NOMO-1 treated with DMSO at 0.1 percent for 48 hours (cell line): ENCODE measurements around the gene FAM219A.
"Not testable (repeated sequence)": the region's sequence is repeated elsewhere in the genome, so short reads cannot be mapped to it uniquely, and the experiment has no call there.

Experiments used
- DNase-seq: peaks from one replicate; lab custom pipeline; 2025; ENCODE audit not compliant: unreplicated experiment; lab: John Stamatoyannopoulos, UW

The FAM219A gene

DNA sequence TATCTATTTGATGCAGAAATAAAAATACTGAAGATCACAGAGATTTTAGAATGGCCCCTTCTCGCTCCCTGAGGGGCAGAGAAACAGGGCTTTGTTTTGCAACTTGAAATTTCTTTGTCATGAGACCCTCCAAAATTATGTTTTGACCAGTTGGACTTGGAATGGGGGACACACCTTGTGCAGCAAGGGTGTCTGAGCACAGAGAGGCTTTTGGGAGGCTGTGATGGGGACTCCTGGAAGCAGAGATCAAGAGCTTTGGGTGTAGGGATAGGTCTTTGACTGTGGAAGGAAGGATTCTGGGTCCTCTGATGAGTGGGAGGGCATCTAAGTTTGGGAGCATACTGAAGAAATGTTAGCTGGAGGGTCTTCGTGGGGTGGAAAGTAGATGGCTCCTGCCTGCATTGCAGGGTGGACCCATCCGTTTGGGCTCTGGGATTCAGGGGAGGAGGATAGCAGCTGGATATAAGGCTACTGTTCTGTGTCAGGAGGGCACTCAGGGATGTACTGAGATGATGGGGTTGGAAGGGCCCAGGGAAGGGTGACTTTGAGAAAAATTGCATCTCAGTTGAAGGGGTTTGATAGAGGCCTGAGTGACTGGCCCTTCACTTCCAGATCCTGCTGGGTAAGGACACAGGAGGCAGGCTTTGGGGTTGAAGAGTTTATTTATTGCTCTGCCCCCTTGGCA is 79.9 kb downstream of the FAM219A start:
- no peak for DNase-seq

DNA sequence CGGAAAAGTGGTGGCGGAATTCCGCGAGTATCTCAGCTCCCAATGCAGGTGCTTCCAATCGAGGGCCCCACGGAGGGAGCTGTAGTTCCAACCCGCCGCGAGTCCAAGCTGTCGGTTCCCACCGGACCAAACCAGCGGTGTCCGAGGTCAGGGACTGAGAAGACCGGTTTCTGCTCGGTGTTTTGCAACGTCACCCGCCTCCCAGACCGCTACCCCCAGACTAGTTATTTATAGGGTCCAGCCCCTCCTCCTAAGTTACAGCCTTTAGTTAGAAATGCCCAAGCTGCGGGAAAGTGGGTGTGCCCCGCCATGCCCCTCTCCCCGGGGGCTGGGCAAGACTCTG is 81.0 kb downstream of the FAM219A start:
- DNase-seq: peak; percentile 41

DNA sequence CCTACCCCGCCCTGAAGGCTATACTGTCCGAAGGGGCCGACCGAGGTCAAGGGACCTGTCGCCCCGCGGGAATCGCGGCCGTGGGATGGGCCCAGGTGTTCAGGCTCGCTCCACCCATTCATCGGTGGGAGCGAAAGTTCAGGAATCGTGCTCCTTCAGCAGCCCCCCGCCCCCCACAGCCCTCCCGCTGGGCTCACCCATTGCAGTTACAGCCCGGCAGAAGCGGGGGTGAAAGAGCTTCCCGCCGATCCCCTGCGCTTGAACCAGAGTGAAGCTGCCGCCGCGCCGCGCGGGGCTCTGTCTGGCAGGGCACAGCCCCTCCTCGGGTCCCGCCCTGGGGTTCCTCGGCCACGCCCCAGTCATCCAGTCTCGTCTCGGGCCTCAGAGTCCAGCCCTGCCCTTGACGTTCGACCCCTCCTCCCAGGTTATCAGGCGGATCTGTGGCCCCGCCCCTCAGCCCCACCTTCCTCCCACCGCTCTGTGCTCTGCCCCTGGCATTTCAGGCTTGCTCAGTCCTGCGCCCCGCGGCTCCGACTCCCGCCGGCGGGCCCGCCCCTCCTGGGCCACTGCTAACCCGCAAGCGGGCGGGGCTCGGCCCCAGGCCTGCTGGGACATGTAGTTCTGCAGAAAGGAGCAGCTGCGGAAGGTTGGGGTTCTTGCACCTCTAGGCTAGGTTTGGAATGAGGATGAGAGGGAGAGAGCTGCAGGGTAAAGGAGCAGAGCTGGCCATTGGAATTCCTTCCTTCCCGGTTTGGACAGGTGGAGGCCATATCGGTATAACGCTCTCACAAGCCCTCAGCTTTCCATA is 81.6 kb downstream of the FAM219A start, which contains the start of gene MYORG:
MYORG (minus strand) TSS at position 303 of the 808 bp plus-strand sequence. CDS start 3,955 bp downstream, outside the sequence.
- peak; percentile 100 for DNase-seq

DNA sequence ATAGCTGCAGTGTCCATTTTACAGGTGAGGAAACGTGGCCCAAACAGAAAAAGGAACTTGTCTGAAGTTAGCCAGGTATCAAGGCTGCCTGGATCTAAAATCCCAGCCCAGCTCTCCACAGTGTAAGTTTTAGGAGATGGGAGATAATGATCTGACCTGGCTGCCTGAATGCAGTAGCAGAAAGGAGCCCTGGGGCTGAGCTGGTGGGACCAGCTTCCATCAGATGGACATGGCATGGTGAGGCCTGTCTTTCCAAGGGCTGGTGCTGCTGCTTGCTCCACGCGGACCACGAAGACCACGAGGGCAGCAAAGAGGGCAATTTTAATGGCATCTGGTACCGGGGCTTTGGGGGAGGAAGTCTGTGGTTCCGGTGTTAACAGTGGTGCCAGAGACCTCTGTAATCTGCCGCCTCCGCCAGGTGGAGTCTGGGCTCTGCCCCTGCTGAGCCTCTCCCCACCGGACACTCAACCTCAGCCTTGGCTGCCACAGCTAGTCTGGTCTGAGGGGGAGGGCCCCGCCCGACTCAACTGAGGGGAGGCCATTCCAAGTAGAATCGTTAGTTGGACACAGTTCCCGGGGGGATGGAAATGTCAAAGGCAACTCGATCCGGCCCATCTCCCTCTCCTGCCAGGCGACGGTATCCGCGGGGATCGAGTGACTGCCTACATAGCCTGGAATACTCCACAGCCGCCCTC is 82.3 kb downstream of the FAM219A start:
- no peak for DNase-seq

DNA sequence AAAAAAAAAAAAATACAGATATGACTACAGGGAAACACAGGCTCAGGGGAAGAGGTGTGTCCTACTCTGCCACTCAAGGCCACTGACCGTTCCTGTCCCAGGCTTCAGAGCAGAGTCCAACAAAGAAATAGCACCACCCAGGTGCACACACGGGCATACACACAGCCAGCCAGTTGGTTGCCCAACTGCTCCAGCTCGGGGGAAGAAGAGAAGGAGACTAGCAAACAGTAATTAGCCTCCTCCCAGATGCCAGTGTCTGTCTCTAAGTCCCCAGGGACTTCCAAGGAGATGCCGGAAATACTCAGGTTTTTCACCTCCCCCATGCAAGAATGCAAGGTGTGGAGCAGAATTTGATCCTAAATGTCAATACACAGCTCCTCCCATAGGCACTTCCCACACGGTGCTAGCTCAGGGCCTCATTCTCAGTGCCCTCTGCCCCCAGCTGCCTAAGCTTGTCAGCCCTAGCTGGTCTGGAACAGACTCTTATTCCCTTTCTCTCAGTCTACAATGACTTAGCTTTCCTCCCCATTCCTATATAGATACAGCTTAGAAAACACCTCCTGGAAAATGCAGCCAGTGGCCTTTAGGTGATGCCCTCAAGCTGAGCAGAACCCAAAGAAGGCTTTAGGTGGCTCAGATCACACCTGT is 83.3 kb downstream of the FAM219A start:
- no peak for DNase-seq

DNA sequence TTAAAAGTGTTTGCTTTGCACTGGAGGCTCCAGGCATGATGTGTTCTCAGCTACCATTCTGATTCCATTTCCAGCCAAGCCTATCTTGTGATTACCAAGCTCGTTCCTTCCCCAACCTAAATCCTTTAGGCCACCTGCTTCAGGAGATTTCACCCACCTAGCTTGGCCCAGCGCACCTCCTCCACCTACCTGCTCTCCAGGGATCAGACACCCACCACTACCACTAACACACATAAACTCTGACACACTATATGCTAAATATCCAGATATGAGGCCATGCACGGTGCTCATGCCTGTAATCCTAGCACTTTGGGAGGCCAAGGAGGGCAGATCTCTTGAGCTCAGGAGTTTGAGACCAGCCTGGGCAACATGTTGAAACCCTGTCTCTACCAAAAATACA is 84.0 kb downstream of the FAM219A start:
- DNase-seq: no peak

DNA sequence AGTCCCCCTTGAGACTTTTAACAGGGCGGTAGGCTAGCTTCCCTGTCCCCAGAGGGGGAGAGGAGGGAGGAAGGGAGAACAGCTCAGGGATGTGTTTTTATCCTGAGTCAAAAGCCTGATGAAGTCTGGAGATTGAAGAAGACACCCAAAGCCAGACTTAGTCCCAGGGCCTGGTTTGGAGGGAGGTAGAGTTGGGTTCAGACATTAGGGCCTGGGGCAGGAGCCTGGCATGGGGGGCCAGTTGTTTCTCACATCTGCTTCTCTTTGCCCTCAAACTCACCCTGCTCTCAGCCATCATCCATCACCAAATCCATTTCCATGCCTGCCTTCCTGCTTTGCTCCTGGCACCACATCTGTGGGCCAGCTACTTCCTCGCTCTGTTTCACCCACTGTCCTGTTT is 84.6 kb downstream of the FAM219A start:
- no peak for DNase-seq

DNA sequence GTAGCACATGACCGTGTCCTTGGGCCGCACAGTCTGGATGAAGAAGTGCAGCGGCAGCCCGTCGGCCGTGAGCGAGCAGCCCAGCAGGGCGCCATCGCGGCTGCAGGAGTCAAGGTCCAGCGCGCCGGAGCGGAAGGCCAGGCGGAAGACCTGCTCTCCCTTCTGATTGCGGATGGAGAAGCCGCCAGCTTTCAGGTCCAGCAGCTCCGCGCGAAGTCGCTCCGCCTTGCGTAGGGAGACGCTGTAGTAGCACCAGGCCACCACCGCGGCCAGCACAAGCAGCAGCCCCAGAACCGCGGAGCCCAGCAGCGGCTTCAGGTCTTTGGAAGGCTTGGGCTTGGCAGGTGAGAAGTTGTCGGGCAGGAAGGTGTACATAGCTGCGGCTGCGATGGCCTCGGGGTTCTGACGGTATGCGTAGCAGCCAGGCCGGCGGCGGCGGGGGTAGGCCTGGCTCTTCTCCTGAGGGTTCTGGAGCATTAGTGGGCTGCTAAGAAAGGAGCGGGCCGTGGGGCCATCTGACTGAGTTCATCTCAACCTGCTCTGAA is 85.8 kb downstream of the FAM219A start:
- DNase-seq: no peak

DNA sequence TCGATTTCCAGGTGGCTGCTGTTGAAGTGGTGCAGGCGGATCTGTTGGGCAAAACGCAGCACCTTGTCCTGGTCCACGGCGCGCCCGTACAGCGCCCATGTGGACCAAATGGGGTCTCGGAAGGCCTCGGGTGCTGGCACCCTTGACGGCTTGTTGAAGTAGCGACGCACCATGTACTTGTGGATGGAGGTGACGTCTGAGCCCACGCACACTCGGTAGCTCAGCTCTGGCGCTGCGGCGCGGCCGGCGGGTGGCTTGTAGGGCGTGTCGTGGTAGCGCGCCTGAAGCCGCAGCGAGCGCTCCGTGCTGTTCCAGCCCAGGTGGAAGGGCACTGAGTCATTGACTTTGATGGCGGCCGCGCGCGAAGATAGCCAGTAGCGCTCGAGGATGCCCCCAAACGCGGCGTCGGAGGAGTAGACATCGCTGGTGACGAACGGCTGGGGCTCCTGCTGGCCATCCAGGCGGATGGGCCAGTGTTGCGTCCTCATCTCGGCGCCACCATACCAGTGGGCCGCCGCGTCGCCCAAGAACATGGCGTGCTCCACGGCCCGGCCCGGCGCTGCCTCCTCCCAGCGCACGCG is 86.4 kb downstream of the FAM219A start:
- DNase-seq: no peak

DNA sequence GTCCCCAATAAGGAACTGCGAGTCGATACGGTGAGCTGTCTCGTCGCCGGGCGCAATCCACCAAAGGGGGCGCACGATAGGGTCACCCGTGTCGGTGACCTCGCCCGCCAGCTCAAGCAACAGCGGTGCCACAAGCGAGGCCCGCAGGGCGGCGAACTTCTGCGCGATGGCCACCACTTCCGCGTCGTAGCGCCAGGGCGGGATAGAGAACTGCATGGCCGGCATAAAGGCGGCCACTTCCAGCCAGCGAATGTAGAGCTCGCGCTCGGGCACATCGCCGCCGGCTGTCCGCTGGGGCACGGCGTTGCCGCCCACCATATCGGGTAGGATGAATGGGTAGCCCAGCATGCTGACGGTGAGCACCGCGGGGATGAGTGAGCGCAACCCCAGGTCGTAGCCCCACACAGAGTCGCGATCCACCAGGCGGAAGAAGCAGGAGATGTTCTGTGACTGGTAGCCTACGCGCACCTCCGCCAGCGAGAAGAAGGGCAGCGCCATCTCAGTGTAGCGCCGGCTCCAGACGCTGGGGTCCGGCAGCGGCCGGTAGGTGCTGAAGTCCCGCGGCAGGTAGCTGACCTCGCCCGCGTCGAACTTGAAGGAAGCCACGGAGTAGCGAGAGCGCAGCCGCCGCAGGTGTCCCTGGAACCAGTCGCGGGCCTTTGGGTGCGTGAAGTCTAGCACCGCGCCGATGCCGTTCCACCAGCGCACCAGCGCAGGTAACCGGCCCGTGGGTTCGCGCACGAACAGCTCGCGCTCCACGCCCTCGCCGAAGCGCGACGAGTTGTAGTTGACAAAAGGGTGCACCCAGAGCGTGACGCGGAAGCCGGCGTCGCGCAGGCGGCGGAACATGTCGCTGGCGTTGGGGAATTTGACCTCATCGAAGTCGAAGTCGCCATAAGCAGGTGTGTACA is 87.1 kb downstream of the FAM219A start:
- no peak for DNase-seq

DNA sequence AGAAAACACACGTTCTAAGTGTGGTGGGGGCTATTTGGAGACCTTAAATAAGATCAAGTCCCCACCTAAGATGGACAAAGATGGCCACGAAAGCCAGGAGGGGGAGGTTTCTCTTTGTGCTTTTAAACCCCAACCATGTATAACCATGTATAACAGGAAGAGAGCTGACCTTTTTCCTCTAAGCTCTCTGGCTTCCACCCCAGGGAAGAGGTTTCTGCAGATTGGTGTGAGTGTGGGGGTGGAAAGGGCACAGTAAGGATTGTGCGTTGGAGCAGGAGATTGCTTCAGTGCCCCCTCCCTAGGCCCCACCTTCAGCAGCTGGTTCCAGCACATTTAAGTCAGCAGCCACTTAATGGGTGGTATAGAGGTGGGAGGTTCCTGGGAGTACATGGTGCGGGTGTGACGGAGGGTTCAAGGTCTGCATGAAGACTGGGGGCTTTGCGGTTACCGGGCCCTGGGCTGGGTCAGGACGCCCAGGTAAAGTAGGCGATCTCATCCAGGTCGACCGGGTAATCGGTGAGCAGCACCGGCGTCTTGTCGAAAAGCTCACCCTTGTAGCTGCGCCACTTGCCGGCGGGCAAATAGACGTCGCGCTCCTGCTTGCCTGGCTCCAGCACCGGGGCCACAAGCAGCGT is 87.9 kb downstream of the FAM219A start:
- DNase-seq: no peak

DNA sequence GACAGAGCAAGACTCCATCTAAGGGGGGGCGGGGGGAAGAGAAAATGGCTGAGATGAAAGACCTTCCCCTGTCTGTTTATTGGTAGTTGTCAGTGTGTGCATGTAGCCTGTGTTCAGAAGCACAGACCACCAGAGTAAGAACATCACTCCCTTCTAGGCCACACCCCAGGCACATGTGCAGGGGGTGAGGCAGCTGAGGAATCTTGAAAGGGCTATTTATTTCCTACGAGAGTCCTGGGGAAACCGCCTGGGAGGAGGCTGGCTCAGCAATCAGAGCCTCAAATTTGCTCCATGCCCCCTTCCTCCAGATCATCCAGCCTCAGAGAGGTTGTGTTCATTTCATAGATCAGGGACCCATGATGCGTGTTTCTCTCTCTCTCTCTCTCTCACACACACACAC is 88.7 kb downstream of the FAM219A start:
- no peak for DNase-seq

DNA sequence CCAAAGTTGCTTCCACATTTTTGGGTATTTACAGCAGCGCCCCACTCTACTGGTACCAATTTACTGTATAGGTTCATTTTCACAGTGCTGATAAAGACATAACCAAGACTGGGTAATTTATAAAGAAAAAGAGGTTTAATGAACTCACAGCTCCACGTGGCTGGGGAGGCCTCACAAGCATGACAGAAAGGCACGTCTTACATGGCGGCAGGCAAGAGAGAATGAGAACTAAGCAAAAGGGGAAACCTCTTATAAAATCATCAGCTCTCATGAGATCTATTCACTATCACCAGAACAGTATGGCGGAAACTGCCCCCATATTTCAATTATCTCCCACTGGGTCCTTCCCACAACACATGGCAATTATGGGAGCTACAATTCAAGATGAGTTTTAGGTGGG is 89.6 kb downstream of the FAM219A start:
- not testable (repeated sequence) for DNase-seq

DNA sequence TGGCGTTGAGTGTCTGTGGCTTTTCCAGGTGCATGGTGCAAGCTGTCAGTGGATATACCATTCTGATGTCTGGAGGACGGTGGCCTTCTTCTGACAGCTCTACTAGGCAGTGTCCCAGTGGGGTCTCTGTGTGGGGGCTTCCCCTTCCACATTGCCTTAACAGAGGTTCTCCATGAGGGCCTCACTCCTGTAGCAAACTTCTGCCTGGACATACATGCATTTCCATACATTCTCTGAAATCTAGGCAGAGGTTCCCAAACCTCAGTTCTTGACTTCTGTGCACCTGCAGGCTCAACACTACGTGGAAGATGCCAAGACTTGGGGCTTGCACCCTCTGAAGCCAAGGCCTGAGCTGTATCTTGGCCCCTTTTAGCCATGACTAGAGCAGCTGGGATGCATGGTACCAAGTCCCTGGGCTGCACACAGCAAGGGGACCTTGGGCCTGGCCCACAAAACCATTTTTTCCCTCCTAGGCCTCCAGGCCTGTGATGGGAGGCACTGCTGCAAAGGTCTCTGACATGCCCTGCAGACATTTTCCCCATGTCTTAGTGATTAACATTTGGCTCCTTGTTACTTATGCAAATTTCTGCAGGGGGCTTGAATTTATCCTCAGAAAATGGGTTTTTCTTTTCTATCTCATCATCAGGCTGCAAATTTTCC is 90.5 kb downstream of the FAM219A start:
- not testable (repeated sequence) for DNase-seq

DNA sequence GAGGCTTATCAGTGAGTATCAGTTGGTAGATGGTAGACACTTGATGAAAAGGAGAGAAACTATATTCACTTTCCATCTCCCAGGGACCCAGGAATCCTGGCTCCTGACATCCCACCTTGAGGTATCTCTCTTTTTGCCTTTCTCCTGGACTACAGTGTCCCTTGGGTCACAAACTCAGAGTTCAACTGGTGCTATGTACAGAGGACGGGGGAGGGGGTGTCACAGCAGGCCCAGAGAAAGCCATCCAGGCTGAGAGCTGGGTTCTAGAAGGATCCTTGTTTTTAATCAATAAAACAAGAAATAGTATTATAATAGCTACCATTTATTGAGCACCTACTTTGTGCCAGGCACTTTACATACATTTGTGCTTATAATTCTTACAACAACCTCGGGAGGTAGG is 92.0 kb downstream of the FAM219A start:
- no peak for DNase-seq

DNA sequence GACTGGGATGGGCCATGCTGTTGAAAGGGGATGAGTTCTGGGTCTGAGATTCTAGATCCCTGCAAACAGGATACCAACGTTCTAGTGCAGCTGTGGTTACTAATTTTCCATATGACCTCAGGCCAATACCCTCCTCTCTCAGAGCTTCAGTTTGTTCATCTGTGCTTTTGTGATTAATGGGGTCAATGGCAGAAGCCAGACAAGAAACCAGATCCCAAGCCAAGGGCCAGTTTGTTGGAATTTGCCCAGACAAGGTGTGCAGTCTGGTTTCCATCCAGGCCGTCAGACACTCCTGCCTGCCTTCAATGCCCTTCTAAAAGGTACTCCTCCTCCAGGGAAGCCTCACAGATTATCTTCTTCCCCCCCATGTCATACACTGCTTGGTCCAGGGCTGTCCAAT is 93.1 kb downstream of the FAM219A start:
- DNase-seq: no peak

DNA sequence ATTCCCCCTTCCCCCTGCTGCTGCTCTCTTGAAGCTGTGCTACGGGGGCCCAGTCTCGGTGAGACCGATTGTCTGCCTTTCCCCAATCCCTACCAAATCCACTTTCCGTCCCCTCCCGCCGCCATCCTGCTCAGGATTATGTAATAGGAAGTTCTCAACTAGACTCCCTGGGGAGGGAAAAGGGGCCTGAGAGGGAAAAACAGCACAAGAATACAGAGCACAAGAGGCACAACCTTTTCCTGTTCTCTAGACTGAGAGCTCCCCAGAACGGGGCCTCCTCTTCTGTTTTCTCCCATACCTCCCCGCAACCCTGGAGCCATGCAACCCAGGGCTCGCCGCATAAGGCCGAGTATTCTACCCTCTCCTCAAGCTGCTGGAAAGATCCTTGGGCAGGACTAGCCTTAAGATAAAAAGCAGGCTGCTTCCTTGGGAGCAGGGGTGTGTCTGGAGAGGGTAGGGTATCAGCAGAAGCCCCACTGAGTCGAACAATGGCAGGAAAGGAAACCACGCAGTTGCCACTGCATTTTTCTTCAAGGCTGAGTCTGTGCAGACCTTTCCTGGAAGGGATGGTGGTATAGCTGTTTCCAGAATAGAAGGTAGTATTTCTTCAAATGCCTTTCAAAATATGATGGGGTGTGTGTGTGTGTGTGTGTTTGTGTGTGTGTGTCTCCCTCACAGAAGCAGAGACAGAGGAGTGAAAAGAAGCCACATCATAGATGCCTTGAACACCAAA is 94.6 kb downstream of the FAM219A start:
- DNase-seq: no peak

DNA sequence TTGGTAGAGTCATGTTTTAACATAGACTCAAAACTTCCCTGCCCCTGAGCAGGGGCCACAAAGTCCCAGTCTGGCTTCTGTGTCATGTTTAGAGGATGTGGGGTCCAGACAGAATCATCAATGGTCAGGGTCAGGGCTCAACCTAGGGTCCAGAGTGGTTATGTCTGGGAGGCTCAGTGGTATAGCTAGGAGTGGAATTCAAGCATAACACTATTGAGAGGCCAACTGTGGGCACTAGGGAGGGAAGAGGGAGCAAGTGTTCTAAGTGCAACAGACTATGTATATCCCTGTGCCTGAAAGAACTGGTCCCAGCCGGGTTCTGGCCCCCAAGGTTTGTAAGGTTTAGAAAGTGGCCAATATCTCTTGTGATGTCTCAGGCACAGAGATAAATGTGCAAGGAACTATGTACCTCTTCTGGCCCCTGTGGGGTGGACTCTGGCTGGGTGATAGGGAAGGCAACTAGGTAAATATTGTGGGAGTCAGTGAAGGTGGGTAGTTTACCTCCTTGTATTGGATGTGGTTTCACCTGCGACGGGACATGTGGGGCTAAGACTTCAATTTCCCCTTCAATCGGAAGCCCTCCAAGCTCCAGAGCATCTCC is 95.7 kb downstream of the FAM219A start:
- no peak for DNase-seq
